ENCODE results near the gene RFLNA.

The RFLNA gene

DNA sequence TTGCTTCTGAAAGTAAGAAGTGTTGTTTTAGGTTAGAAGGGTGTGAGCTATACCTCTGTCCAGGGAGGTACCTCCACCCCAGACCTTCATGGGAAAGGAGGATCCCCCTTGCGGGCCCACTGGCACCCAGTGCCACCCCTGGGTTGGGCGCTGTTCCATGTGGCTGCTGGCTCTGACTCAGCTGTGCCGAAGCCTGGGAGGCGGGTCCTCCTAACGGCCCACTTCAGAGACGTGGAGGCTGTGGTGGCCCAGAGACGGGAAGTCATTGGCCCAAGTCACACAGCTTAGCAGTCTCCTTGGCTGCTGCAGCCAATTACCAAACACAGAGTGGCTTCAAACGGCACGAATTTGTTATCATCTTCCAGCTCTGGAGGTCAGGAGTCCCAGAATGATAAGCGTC is 10.2 kb downstream of the RFLNA start:
- no peak for DNase-seq

DNA sequence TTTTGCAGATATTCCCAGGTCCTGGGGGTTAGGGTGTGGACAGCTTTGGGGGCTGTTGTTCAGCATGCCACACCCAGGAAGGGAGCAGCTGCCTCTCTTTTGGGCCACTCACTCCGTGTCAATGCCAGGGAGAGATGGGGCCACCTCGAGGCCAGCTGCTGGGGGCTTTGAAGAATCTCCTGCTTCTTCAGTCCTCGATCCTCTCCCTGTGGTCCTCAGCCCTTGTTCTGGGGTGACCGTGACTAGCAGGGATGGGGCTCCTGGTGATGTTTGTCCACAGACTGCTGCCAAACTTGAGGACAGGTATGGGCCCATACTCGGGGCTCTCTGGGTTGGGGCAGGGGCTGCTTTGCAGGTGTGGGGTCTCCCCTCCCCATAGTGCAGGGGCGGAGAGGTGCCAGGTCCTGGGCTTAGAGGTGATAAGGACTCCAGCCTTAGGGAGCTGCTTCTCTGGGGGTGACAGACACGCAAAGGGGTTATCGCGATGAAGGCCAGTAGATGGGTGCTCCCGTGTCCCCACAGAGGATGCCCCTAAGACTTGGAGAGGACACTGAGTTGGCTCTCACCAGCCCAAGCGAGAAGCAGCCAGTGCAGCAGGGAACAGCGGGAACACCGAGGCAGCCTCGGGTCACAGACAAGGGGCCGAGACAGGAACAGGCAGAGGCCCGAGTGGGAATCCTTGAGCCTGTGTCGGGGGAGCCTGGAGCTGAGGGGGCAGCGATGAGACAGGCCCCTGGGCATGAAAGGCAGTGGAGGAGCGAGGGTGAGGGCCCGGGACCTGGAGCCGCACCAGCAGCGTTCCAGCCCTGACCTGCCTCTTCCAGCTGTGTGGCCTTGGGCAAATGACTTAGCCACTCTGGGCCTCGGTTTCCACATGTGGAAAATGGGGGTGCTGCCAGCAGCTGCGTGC is 11.1 kb downstream of the RFLNA start:
- no peak for DNase-seq

DNA sequence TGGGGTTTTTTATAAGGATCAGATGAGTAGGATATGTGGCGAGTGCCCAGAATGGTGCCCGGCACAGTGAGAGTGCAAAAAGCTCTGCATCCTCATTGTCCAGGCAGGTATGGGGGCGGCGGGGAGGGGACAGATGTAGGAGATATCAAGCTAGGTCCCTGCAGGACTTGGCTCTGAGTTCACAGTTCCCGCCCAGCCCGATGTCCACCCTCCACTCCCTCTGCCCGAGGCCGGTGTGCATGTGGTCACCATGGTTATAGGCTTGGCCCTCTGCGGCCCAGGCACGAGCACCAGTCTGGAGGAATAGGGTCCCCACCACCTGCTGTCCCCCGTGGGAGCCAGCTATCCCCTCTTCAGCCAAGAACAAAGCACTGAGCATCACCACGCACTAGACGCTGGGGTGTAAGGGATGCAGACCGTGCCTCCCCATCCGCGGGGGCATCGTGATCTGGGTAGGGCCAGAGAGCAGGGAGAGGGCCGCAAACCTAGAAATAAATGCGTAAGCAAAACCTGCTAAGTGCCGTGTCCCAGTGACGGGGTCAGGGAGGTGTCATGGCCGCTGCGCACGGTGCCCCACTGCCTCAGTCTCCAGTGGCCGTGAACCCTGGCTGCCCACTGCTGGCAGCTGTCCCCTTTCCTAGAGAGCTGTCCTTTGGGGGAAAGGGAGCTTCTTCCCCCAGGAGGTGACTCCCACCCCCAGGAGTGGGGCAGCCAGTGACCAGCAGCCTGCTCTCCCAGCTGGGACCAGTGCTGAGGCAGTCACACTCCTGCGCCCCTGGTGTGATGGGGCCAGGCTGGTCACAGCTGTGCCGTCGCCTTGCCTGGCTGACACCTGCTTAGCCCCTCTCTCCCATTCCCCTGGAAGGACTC is 12.0 kb downstream of the RFLNA start:
- no peak for DNase-seq

DNA sequence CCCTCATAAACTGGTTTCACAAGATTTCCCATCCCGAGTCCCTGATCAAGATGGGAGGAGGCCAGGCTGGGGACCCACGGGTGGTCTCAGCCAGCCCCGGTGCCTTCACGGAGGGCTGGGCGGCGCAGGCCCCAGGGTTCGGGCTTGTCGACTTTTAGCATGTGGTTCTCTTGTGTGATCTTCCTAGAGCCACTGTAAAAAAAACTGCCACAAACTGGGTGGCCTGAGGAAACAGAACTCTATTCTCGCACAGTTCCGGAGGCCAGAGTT is 12.6 kb downstream of the RFLNA start:
- DNase-seq = no peak

DNA sequence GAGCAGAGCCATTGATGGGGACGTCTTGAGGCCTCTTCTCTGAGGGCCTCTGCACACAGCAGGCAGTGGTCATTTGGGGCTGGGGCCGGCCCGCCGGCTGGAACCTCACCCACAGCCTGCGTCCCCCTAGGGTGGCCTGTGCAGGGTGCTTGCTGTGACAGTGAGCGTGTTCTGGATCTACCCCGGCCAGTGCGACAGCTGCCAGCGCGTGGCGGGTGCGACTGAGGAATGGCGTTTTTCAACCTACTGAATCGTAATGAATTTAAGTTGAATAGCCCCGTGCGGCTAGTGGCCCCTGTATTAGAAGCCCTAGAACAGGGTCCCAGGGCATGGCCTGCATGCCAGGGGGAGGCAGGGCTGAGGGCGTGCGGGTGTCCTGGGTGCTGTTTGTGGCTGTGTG is 13.8 kb downstream of the RFLNA start:
- no peak for DNase-seq

DNA sequence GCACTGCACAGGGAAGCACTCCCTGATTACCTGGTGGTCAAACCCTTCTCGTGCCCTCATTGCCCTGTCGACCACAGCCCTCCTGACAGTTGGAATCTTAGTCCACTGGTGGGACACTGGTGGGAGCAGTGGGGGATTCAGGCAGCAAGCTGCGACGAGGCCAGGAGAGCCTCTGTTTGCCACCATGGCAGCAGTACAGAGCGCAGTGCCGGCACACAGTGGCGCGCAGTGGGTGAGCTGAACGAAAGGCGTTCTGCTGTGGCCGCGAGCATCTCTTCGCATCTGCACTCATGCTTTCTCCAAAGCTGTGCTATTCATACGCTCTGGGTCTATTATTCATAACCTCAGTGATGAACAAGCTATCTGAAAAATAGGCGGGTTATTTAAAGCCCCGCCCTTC is 14.3 kb downstream of the RFLNA start:
- no peak for DNase-seq

DNA sequence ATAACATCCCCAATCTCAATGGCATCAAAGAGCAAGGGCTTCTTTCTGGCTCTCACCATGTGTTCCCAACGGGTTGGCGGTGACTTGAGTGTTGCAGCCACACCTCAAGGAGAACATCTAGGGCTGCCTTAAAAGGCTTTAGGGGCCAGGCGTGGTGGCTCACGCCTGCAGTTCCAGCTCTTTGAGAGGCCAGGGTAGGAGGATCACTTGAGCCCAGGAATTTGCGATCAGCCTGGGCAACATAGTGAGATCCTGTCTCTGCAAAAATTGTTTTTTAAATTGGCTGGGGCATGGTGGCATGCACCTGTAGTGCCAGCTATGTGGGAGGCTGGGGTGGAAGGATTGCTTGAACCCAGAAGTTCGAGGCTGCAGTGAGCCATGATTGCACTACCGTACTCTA is 14.9 kb downstream of the RFLNA start:
- no peak for DNase-seq

DNA sequence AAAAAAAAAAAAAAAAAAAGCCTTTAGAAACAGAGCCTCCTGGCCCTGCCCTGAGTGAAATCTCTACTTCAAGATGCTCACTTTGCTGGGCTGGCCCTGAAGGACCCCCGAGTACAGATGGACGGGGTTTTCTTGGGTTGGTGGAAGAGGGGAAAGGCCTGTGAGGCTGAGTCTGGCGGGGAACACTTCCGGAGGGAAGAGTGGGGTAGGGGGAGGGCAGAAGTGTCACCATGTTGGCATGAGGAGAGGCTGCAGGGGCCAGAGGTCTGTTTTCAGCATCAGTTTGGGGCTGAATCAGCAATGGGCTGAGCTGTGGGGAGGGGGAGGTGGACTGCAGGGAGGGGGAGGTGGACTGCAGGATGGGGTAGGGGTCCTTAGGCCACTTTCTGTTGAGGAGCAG is 15.3 kb downstream of the RFLNA start:
- no peak for DNase-seq

DNA sequence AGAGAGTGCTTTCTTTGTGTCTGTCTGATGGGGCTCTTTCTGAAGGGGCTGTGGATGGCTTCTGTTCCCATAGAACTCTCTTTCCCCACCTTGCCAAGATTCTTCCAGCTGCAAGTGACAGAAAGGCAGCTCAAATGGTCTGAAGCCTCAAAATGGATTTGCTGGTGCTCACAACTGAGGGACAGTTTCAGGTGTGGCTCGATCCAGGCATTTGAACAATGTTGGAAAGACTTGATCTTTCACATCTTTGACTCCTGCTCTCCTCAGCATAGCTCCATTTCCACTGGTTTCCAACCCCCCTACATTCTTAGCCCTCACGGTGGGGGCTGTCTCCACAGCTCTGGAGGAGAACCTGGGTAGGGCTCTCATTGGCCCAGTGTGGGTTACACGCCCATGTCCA is 15.9 kb downstream of the RFLNA start:
- DNase-seq = no peak

DNA sequence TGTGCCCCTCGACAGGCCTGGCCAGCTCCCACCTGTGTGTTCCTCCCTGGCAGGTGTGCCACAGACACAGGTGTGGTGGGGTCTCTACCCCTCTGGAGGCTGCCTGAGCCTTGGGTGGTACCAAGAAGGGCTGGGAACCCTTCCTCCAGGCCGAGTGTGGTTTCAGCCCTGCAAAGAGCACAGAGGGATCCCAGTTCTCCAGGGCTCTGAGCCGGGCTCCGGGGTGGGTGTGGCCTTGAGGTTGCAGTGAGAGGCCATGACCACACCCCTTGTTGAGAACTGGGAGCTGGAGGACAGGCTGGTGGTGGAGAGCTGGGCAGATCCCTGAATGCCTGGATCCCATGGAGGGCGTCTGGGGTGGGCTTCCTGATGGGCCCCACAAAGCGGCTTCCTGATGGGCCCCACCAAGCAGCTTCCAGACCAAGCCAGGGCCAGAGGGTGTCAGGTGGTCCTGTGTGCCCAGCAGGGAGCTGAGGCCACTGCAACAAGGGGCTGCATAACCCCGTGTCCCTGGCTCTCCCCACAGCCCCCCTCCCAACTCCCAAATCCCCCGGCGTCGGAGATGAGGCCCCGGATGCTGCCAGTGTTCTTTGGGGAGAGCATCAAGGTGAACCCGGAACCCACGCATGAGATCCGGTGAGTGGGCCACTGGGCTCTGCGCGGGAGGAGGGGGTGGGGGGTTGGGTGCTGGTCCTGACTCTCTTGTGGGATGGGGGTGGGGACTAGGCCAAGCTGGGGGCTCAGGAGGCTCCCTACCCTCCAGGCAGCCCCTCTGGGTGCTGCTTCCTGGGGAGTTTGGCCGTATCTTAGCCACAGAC is 16.6 kb downstream of the RFLNA start:
- no peak for DNase-seq

DNA sequence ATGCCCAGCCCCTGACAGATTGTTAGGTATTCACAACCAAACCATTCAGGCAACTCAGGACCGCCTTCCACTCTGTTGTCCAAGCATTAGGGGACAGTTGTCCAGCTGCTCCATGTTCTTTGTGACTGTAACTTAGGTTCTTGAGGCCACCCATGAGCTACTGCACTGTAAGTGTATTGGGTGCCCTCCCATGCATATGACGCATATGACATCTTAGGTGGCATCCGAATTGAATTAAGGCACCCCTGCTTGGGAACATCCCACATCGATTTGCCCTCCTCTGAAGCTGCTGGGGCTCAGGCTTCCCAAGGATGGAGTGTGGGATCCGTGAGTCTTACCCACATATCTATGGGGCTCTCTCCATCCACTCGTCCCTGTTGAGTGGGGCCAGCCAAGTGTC is 17.7 kb downstream of the RFLNA start:
- DNase-seq = no peak

DNA sequence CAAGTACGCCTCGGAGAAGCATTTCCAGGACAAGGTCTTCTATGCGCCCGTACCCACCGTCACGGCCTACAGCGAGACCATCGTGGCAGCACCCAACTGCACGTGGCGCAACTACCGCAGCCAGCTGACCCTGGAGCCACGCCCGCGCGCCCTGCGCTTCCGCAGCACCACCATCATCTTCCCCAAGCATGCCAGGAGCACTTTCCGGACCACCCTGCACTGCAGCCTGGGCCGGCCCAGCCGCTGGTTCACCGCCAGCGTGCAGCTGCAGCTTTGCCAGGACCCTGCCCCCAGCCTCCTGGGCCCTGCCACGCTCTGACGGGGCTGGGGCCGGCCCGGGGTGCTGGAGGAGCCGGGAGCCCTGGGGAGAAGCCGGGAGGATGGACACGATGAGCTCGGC is 19.3 kb downstream of the RFLNA start:
- DNase-seq = no peak

DNA sequence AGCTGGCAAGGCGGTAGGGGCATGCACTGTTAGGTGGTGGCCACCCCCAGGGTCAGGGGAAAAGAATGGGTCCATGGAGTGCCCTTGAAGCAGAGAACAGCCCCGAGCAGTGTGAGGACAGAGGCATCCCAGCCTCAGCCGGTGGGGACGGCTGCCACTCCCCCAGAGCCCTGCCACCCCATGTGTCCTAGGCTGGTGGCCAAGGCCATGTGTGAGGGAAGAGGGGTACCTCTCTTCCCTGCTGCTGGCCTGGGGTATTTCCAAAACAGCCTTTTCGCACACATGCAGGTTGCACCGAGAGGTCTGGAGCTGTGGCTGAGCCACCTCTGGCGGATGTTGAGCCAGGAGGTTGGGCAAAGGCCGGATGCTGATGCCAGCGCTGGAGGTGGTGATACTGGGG is 19.9 kb downstream of the RFLNA start:
- no peak for DNase-seq

DNA sequence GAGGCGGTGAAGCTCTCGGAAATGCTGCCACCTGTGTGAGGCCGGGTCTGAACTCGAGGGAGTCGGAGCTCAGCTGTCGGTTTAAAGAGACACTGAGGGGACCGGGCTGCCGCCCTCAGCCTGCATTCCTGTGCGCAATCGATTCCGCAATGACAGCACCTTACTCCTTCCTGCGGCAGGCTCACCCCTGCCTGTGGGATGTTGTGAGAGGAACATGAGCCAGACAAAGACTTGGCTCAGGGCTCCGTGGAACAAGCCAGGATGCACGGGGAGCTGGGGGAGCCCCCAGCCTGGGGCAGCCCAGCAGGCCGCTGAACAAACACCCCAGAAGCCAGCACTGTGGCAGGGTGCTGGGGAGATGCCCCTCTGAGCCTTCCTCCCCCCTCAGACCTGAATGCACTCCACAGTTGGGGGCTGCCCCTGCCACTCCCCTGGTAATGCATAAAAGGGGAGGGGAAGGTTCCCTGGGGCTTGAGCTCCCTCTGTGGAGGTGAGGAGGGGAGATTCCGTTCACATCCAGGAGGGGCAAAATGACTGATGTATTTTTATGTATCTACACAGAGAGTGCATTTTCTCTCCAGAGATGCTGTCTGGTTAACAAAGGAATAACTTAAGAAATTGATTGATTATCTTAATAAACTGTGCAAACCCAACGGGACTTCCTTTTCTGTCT is 20.6 kb downstream of the RFLNA start:
- no peak for DNase-seq

DNA sequence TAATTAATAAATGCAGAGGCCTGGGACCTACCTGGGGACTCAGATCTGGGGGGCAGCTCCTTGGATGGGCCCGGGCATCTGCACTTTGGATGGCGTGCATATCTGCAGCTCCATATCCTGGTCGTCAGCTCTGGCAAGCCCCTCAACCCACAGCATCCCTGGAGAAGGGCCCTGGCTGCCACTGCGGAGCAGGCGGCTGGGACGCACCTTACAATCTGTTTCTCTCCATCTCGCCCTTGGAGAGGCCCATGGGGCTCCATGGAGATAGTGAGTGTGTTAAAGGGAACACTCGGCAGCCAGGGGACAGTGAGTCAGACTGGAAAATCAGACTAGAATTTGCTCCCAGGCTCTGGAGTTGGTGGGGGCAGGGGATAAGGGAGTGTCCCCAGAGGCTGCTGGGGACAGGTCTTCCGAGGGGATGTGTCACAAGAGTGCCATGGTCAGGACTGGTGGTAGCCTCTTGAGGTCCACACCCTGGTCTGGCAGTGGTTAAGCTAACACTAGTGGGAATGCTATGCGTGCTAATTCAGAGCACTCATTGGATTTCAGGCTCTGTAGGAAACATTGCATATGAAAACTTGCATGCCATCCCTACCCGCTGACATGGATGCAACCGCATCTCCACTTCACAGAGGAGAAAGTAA is 21.5 kb downstream of the RFLNA start:
- DNase-seq = no peak

DNA sequence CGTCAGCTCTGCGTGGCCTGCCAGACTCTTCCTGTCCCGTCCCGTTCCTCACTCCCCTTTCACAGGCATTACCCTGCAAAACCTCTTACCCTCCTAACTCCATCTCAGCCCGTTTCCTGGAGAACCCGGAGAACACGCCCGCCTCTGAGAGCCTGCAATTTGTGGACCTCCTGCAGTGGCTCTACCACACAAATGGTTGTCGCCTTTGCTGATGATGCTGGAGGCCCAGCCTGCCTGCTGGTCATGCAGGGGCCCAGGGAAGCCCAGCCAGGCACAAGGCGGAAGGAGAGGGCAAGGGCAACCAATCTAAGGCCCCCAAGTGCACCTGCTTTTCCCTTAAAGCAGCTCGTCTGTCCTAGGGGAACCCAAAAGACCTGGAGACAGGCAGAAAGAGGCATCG is 22.5 kb downstream of the RFLNA start:
- peak; percentile 75 for DNase-seq

DNA sequence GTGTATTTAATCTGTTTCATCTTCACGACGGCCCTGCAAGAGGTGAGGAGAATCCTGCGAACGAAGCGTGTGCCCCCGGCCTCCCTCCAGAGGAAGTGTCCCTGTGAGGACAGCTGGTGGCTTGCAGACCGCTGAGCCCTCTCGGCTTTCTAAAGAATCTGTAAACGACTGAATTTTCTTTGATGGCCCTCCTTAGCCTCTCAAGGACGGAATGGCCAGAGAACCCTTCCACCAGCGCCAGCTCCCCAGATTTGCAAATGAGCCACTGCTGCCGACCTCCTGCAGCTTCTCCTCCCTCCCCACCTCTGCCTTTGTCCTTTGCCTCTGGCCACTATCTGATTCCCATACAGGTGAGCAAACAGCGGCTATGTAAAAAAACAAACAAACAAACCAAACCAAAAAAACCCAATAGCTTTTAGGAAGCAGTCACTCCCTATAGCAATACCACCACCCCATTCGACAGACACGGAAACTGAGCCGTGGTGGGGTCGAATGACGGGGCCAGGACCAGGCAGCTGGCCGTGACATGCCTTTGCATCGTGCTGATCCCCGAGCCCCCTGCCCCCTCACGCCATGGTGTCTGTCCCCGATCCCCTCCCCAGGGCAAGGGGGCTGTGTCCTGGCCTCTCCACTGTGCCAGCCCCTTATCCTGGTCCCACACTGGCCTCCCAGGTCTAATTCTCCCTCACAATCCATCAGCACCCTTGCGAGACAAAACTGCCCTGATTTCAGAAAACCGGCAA is 23.6 kb downstream of the RFLNA start:
- peak; percentile 21 for DNase-seq

DNA sequence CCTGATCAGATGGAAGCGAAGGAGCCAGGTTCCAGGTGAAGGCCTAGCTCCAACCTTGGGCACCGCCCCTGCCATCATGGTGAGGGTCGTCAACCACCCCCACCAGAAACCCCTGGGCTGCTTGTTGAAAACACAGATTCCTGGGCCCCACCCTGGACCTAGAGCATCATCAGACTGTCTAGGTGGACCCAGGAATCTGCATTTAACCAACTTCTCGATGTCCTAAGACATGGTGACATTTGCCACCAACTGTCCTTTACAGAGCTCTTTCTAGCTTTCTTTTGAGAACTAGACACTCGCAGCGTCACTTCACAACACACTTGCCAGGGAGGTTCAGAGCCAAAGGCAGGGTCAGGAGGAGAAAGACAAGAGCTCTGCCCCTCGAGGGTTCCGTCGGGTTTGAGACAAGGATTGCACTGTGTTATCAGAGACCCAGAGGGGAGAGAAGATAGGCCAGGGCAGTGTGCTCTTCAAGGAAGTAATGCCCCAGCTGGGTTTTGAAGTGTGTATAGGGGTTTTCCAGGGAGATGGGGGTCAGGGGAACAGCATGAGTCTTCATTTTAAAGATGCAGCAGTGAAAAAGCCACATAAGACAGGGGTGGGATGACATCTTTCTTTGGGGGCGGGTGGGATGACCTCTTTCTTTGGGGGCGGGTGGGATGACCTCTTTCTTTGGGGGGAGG is 24.6 kb downstream of the RFLNA start:
- DNase-seq = peak; percentile 17

DNA sequence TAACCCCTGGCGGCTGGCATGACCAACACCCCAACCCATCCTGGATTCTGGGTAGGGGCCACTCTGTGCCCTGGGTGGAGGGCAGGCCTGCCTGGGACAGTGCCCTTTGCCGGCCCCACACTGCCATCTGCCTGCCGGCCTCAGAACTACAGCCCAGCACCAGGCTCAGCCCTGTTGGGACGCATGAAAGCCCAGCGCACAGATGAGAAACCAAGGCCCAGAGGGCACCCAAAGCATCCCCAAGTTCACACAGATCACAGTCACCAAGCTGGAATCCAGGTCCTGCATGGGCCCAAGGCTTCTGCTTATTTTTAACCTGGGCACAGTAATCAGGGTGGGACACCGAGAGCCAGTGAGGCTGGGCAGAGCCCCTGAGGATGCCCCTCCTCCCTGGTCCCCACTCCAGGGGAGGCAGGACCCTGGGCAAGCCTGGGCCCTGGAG is 26.2 kb downstream of the RFLNA start:
- peak; percentile 50 for DNase-seq

DNA sequence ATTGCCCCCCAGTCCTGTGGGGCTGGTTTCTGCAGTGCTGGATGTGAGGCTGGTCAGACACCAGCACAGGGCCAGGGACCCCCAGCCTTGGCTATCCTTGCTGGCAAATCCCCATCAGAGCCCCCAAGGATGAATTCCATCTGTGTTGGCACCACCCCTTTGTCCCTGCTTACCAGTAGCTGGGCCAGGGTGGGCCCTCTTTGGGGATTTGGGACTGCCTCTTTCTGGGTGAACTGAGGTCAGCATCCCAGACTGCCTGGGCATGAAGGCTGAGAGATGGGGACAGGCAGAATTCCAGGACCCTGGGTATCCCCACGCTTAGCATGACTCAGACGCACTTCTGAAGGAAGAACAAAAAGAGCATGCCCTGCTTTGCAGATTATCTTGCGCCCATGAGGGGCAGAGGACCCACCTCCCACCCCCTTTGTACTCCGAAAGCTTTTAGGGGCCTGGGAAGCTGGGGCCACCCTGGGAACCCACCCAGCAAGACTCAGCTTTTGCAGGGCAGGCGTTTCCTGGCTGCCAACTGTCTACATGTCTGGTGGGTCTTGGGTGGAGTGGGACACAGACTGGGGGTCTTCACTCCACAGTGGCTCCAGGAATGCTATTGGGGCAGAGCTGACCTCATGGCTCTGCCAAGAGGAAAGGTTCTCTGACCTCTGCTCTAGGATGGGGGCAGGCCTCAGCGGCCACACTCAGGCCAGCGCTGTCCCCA is 26.8 kb downstream of the RFLNA start:
- DNase-seq = no peak

All from NCI-H69 (cell line).